Left lung (tissue), 10 donors: ENCODE measurements around the gene ZNF524. TPM values are rescaled to one million over a fixed set of nuclear protein-coding genes. Genes with fewer than 3 reads are reported as not detected.

ENCODE experiments used
- ATAC-seq: fragments of 200-7000 bp; cut with Tn5 transposase; one replicate; pipeline ENCODE4 v1.9.1; 2020; ENCODE audit warnings: moderate library complexity
- DNase-seq, 4 donors: peaks; one replicate each; pipeline ENCODE4 v3.0.0-alpha.2; 2013 to 2020
- H3K27ac ChIP-seq, 2 donors: fragments of 200-600 bp; sonication (generic) in 1 of 2; one replicate each; pipeline versions ENCODE4 v1.5.0 to v1.8.0; 2020 to 2021
- H3K27me3 ChIP-seq, 2 donors: fragments of 200-600 bp; sonication (generic) in 1 of 2; one replicate each; pipeline versions ENCODE4 v1.5.0 to v1.8.0; 2020 to 2021
- H3K36me3 ChIP-seq, 2 donors: fragments of 200-600 bp; sonication (generic) in 1 of 2; one replicate each; pipeline versions ENCODE4 v1.5.0 to v1.8.0; 2020 to 2021
- H3K4me1 ChIP-seq, 2 donors: fragments of 200-600 bp; one replicate each; pipeline ENCODE4 v1.8.0; 2021
- H3K4me3 ChIP-seq, 2 donors: fragments of 200-600 bp; sonication (generic) in 1 of 2; one replicate each; pipeline versions ENCODE4 v1.5.0 to v1.8.0; 2020 to 2021; ENCODE audit warnings: mild to moderate bottlenecking in 1 of 2
- H3K9me3 ChIP-seq, 2 donors: fragments of 200-600 bp; sonication (generic) in 1 of 2; one replicate each; pipeline versions ENCODE4 v1.5.0 to v1.8.0; 2020 to 2021
- intact Hi-C, 2 donors: fragments of 100-400 bp; cut with DNase I; formaldehyde crosslinking; loops; one replicate each; pipeline versions ENCODE4 v1.11.2 to v1.14.2; 2022
- polyA plus RNA-seq, 6 donors: library from polyadenylated mRNA; unstranded; fragments of 120-200 nt; gene quantifications; one replicate each; pipeline ENCODE4 v1.2.1, GENCODE V29; 2013; ENCODE audit not compliant: insufficient read length in 6 of 6
- total RNA-seq, 2 donors: library from RNA; stranded (reverse); fragmentation: NEBNext Ultra II Directional; extraction: Animal tissue kit (Norgen Biotek cat#: 25700); gene quantifications; one replicate each; pipeline ENCODE4 v1.2.1, GENCODE V29; 2021
- TF ChIP-seq, protein P1 (sequence below), 2 donors: fragments of 200-600 bp; sonication (generic) in 1 of 2; IDR thresholded peaks; one replicate each; pipeline versions ENCODE4 v1.5.0 to v1.8.0; 2021; ENCODE audit warnings: antibody characterized with exemption in 2 of 2
- donor health status: DM: no; HTN: yes; CAD: no.
- donor health status: DM: no; HTN: no; CAD: no.

The ZNF524 gene
- total and polyA plus RNA-seq, 8 donors = 4.9 to 22.4 (median 7.8) TPM

- no peak overlapping the region for H3K27ac ChIP-seq
- H3K36me3 ChIP-seq = no peaks in the 10 kb centered on the region
- intact Hi-C loops = no loop called here
- no peak overlapping the region for H3K4me3 ChIP-seq
- TF ChIP-seq, protein P1, sequence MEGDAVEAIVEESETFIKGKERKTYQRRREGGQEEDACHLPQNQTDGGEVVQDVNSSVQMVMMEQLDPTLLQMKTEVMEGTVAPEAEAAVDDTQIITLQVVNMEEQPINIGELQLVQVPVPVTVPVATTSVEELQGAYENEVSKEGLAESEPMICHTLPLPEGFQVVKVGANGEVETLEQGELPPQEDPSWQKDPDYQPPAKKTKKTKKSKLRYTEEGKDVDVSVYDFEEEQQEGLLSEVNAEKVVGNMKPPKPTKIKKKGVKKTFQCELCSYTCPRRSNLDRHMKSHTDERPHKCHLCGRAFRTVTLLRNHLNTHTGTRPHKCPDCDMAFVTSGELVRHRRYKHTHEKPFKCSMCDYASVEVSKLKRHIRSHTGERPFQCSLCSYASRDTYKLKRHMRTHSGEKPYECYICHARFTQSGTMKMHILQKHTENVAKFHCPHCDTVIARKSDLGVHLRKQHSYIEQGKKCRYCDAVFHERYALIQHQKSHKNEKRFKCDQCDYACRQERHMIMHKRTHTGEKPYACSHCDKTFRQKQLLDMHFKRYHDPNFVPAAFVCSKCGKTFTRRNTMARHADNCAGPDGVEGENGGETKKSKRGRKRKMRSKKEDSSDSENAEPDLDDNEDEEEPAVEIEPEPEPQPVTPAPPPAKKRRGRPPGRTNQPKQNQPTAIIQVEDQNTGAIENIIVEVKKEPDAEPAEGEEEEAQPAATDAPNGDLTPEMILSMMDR (IDR thresholded peaks at IDR 0.05) = no peak
- H3K27me3 ChIP-seq = peaks cover 0 to 8% of the 10 kb centered on the region in 2 donors
- H3K4me1 ChIP-seq = peaks cover 17 to 70% of the 10 kb centered on the region in 2 donors
- ATAC-seq = no peak
- H3K9me3 ChIP-seq = no peaks in the 10 kb centered on the region
- peak in 1 of 4 donors; percentile 57 for DNase-seq
Observed at GRCh38 chr19:55637534-55637933, 37.4 kb downstream of the ZNF524 start.

- no peaks in the 10 kb centered on the region for H3K36me3 ChIP-seq
- peaks cover 0 to 13% of the 10 kb centered on the region in 2 donors for H3K27me3 ChIP-seq
- H3K4me3 ChIP-seq = no peak overlapping the region
- no peak for ATAC-seq
- H3K9me3 ChIP-seq = no peaks in the 10 kb centered on the region
- TF ChIP-seq, protein P1 (IDR thresholded peaks at IDR 0.05) = peak in 1 of 2 donors; percentile 37
- H3K27ac ChIP-seq = no peak overlapping the region
- intact Hi-C loops = no loop called here
- peak in 1 of 4 donors; percentile 41 for DNase-seq
- peaks cover 17 to 77% of the 10 kb centered on the region in 2 donors for H3K4me1 ChIP-seq
Observed at GRCh38 chr19:55638864-55639359, 38.8 kb downstream of the ZNF524 start.

GRCh38 chr19:55640043-55640576, 40.0 kb downstream of the ZNF524 start:
- H3K27ac ChIP-seq = peak overlapping the region; percentile 85 to 92
- H3K27me3 ChIP-seq = peaks cover 0 to 13% of the 10 kb centered on the region in 2 donors
- H3K9me3 ChIP-seq = no peaks in the 10 kb centered on the region
- peak overlapping the region; percentile 74 to 81 for H3K4me3 ChIP-seq
- DNase-seq (peak in 3 of 4 donors; percentile 77 to 91 (median 77)), ATAC-seq (peak; percentile 47)
- peaks cover 0 to 5% of the 10 kb centered on the region in 2 donors for H3K36me3 ChIP-seq
- TF ChIP-seq, protein P1 (IDR thresholded peaks at IDR 0.05) = peak; percentile 37
- intact Hi-C loops = no loop called here
- H3K4me1 ChIP-seq = peaks cover 17 to 84% of the 10 kb centered on the region in 2 donors

GRCh38 chr19:55640577-55641425, 40.7 kb downstream of the ZNF524 start, which contains the start of gene ZNF580:
Gene ZNF580 (plus strand): TSS chr19:55641002. CDS start chr19:55642509, 1,507 bp downstream.
- TF ChIP-seq, protein P1 (IDR thresholded peaks at IDR 0.05) = no peak
- H3K4me3 ChIP-seq = peak within 1 kb of the TSS; percentile 74 to 81
- peak within 1 kb of the TSS; percentile 85 to 92 for H3K27ac ChIP-seq
- DNase-seq (peak; percentile 61 to 92 (median 75)), ATAC-seq (peak; percentile 71)
- H3K27me3 ChIP-seq = peaks cover 0 to 13% of the 10 kb centered on the region in 2 donors
- H3K4me1 ChIP-seq = peaks cover 14 to 81% of the 10 kb centered on the region in 2 donors
- intact Hi-C loops = no loop called here
- no peaks in the 10 kb centered on the region for H3K9me3 ChIP-seq
- H3K36me3 ChIP-seq = peaks cover 0 to 12% of the 10 kb centered on the region in 2 donors
